ENCODE data around the gene ETV6.

The ETV6 gene

DNA sequence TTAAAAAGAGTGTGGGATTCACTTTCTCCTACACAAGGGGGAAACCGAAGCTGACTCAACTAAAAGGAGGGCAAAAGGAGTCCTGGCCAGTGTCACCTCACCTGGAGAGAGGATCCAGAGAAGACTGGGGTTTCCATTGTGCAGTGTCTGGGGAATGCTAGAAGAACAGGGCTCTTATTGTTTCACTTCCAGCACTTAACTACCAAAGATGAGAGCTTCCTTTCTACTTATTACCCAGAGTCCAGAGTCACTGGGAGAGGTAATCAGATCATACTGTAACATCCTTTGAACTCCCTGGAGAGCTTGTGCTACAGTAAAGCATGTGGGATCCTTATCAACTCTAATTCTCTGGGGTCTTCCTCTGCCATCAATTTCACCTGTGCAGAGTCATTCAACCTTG, 272.9 kb downstream of the ETV6 start:
- no peak for DNase-seq (ENCODE audit: low spot score)

DNA sequence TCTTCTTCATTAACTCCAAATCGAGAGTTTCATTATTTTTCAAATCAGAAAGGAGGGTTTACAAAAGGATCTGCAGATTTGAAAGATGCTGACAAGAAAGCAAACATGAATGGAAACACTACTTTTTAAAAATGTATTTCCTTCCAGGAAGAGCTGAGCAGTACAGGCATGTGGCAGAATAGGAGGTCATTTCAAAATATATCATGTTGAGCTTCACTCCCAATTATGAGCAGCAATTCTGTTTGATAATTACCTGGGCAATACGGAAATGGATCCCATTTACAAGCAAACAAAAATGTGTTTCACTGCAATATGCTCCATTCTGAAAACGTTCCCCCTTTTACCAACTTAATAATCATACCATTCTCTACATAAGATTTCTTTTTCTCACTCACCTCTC, 273.6 kb downstream of the ETV6 start:
- no peak for DNase-seq (ENCODE audit: low spot score)

DNA sequence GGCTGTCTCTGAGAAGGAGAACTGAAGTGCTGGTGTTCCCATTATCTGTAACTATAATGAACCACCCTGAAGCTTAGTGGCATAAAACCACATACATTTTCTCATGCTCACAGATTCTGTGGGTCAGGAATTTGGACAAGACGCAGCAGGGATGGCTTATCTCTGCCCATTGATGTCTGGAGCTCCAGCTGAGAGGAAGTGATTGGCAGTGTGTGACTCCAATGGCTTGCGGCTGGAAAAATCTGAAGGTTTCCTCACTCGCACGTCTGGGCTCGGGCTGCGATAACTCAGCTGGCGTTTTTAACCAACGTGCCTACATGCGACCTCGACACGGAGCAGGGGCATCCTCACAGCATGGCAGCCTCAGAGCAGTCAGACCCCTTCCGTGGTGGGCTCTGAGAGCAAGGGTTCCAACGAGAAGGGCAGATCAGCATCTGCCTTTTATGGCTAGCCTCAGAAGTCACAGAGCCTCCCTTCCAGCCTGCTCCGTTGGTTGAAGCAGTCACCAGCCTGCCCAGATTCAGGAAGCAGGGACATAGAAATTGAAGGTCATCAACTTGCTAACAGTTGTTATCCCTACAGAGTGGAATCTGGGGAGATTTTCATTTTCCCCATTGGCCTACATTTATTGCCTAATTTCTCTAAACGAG, 277.9 kb downstream of the ETV6 start:
- no peak for DNase-seq (ENCODE audit: low spot score)

DNA sequence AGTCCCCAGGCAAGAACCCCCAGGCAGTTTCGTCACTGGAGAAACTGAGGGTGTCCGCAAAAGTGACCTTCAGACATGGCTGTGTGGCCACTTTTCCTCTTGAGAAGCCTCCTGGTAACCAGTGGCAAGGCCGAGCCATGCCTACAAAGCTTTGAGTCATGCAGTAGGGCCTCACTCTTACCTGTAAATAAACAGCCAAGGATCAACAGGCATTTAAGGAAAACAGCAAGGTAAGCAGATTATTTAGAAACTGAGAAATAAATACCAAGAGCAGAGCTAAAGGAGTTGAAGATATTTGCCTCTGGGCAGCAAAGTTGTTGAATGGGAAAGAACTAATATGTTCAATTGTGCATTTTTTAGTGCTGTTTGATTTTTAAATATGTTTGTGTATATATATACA, 280.2 kb downstream of the ETV6 start:
- no peak for DNase-seq (ENCODE audit: low spot score)

DNA sequence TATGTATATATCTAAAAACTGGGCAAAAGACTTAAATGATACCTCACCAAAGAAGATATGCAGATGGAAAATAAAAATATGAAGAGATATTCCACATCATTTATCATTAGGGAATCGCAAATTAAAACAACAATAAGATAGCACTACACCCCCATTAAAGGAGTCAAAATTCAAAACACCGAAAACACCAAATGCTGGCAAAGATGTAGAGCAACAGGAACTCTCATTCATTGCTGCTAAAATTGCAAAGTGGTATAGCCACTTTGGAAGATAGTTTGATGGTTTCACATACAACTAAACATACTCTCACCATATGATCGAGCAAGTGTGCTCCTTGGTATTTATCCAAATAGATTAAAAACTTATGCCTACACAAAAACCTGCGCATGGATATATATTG, 289.7 kb downstream of the ETV6 start:
- no peak for DNase-seq (ENCODE audit: low spot score)

DNA sequence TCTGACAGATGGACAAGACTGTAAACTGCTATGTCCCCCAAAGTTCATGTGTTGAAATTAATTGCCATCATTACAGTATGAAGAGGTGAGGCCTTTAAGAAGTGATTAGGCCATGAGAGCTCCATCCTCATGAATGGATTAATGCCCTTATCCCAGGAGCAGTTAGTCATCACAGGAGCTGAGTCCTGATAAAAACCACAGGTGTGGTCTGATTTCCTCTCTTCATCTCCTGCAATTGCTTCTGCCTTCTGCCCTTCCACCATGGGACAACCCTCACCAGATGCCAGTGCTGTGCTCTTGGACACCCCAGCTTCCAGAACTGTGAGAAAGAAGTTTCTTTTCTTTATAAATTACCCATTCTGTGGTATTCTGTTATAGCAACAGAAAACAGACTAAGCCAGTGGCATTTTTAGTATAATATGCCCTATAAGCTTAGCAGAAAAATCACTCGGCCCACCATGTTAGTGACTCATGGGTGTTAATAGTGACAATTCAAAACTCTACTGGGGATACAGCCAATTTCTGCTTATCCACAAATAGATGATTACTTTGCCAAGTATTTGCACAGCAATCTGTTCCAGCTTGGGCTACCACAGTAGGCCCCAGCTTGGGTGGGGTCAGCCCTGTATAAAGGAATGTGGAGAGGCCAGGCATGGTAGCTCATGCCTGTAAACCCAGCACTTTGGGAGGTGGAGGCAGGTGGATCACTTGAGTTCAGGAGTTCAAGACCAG, 292.3 kb downstream of the ETV6 start:
- DNase-seq (ENCODE audit: low spot score) = no peak

DNA sequence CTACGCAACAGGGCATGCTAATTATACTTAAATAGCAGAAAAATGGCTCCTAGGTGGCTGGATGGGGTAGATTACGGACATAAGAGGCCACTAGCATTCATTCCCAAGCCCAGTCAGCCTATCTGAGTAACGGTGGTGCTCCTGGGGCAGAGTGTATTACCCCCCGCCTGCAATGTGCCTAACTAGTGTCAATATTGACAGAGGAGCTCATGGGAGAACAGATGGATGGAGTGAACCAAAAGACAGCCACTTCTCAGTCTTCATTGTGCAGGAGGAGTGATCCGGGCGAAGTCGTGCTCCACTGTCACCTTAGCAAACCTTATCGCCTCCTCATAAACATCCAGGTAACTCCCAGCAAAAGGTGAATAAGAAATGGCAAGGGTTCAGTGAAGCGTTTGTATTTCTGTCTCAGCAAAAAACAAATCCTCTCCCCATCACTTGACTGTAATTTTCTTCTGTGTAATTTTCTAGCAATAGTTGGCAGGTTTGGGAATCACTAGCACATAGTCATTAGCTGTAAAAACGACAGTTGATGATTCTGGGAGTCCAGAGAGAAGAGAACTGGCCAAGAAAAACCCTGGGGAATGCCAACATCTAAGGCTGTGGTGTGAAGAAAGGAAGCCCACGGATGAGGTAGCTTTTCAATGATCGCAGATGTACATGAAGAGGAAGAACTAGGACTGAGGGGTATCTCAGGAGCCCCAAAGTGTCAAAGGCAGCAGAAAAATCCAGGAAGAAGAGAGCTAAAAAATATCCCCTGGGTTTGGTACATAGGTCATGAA, 294.6 kb downstream of the ETV6 start:
- DNase-seq (ENCODE audit: low spot score) = no peak

Measured in cerebellar cortex (tissue), 1 donor.